Uterus (tissue), 4 donors: ENCODE measurements around the gene ARMCX5. TPM values are rescaled to one million over a fixed set of nuclear protein-coding genes. Genes with fewer than 3 reads are reported as not detected.

Experiments
- total RNA-seq, 4 donors: library from RNA; depleted of rRNA in 3 of 4; stranded (reverse); fragments of >200 nt in 3 of 4; gene quantifications; one replicate each; pipeline versions ENCODE4 v1.1.0 to v1.2.4, GENCODE V29; 2014 to 2023
- donor health status: DM: yes; HTN: yes; CAD: no.

Gene ARMCX5
- total RNA-seq, 4 donors from 2014 or later, result 8.8 to 27.7 (median 12.5) TPM

Other genes starting within 250 kb of the ARMCX5 start
- gene NXF2B, start 159.5 kb upstream of the ARMCX5 start, total RNA-seq, result not detected
- under 1 TPM in 1 of 4 donors, not detected in 3; 0.48 TPM for gene TCP11X2, start 127.7 kb upstream of the ARMCX5 start, total RNA-seq
- gene TMSB15A, start 82.8 kb upstream of the ARMCX5 start, total RNA-seq, result 10 to 100 TPM in 1 of 4 donors, 1 to 10 TPM in 1, under 1 TPM in 1, not detected in 1; 0.88 to 12.7 (median 4.7) TPM
- 10 to 100 TPM; 18.7 to 49.9 (median 22.6) TPM for gene GPRASP1, start 52.0 kb downstream of the ARMCX5 start, total RNA-seq
- 10 to 100 TPM in 2 of 4 donors, 1 to 10 TPM in 2; 7.1 to 99.6 (median 20.3) TPM for gene GPRASP2, start 112.9 kb downstream of the ARMCX5 start, total RNA-seq
- 10 to 100 TPM in 2 of 4 donors, 1 to 10 TPM in 2; 2.4 to 26.2 (median 11.9) TPM for gene GPRASP3, start 121.2 kb downstream of the ARMCX5 start, total RNA-seq